Measurements from ENCODE around the gene RND3. TPM values are rescaled to one million over a fixed set of nuclear protein-coding genes. Genes with fewer than 3 reads are reported as not detected.

Gene RND3
- total RNA-seq, 4 donors from 2014 or later, result 35.5 to 66.8 (median 47.6) TPM

GRCh38 chr2:150484461-150485021 is 2.9 kb downstream of the RND3 start:
- peak overlapping the region; percentile 81 for H3K4me3 ChIP-seq (ENCODE audit: low read depth, poor library complexity, severe bottlenecking)
- peak in 1 of 2 donors; percentile 83 for DNase-seq (ENCODE audit: low spot score in 2 of 2)
- intact Hi-C loops (cut with DNase I; ENCODE audit: low total_unique reads), result loop anchor here (10.0 kb wide), 1 partner anchor 890 kb away; no protein-coding TSS in a partner anchor
- 16 to 23% methylated on average over 7 of the region's 7 CpGs for WGBS, 2 donors
- TF ChIP-seq CTCF (IDR thresholded peaks at IDR 0.05), result no peak
- TF ChIP-seq POLR2A (IDR thresholded peaks at IDR 0.05), result no peak

DNA sequence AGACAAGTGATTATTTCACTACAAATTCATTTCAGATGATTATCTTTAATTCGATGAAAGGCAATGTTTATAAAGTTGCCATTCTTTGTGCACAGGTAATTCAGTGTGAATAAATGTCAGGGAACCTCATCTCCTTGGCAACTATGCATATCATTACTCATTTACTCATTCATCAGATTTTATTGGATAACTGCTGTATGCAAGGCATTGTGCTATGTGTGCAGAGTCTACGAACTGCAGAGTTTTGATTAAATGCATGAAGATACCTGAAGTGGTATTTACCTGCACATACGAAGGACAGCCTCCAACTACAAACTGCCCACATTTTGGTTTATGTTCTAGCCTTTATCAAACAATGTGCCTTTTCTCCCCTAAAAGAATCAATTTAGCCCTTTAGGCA is 3.5 kb downstream of the RND3 start:
- intact Hi-C loops (cut with DNase I; ENCODE audit: low total_unique reads), result loop anchor here (10.0 kb wide), 1 partner anchor 889 kb away; no protein-coding TSS in a partner anchor
- H3K4me3 ChIP-seq (ENCODE audit: low read depth, poor library complexity, severe bottlenecking), result no peak overlapping the region
- WGBS, 2 donors, result 28 to 34% methylated on average over 3 of the region's 3 CpGs
- DNase-seq (ENCODE audit: low spot score in 2 of 2), result no peak
- TF ChIP-seq CTCF (IDR thresholded peaks at IDR 0.05) (no peak), POLR2A (IDR thresholded peaks at IDR 0.05) (no peak)

- H3K4me3 ChIP-seq (ENCODE audit: low read depth, poor library complexity, severe bottlenecking), result no peak overlapping the region
- DNase-seq (ENCODE audit: low spot score in 2 of 2), result no peak
- intact Hi-C loops (cut with DNase I; ENCODE audit: low total_unique reads), result loop anchor here (10.0 kb wide), 1 partner anchor 889 kb away; no protein-coding TSS in a partner anchor
- no peak for TF ChIP-seq CTCF (IDR thresholded peaks at IDR 0.05)
- 49 to 54% methylated on average over 1 of the region's 1 CpG for WGBS, 2 donors
These were observed 3.9 kb downstream of the RND3 start for GRCh38 chr2:150483532-150483931.

GRCh38 chr2:150482667-150483400 is 4.6 kb downstream of the RND3 start:
- H3K4me3 ChIP-seq (ENCODE audit: low read depth, poor library complexity, severe bottlenecking), result no peak overlapping the region
- TF ChIP-seq POLR2A (IDR thresholded peaks at IDR 0.05), result no peak
- no peak for DNase-seq (ENCODE audit: low spot score in 2 of 2)
- 41 to 49% methylated on average over 6 of the region's 6 CpGs for WGBS, 2 donors
- intact Hi-C loops (cut with DNase I; ENCODE audit: low total_unique reads), result loop anchor here (10.0 kb wide), 1 partner anchor 888 kb away; no protein-coding TSS in a partner anchor

DNA sequence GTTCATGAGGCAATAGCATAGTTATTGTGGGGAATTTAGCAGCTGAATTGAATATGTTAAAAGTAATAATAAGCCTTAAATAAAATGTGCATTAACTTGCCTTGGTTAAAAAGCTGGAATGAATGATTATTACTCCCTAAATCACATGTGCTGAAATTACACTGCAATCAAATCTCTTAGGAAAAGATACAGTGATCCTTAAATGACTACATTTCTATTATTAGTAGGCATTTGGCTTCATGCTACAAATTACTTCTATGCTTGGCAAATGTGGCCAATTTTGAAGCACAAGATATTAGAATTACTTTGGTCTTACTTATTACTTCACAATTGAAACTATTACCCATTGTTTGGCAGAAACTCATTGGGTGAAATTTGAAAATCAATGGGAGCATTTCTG is 5.4 kb downstream of the RND3 start:
- intact Hi-C loops (cut with DNase I; ENCODE audit: low total_unique reads), result loop anchor here (10.0 kb wide), 1 partner anchor 887 kb away; no protein-coding TSS in a partner anchor
- no peak overlapping the region for H3K4me3 ChIP-seq (ENCODE audit: low read depth, poor library complexity, severe bottlenecking)
- TF ChIP-seq CTCF (IDR thresholded peaks at IDR 0.05), result no peak
- TF ChIP-seq POLR2A (IDR thresholded peaks at IDR 0.05), result no peak
- DNase-seq (ENCODE audit: low spot score in 2 of 2), result no peak

GRCh38 chr2:150480971-150481830 is 6.3 kb downstream of the RND3 start:
- no peak for DNase-seq (ENCODE audit: low spot score in 2 of 2)
- TF ChIP-seq CTCF (IDR thresholded peaks at IDR 0.05), result no peak
- no peak for TF ChIP-seq POLR2A (IDR thresholded peaks at IDR 0.05)
- 80% methylated on average over 6 of the region's 6 CpGs for WGBS, 2 donors
- no peak overlapping the region for H3K4me3 ChIP-seq (ENCODE audit: low read depth, poor library complexity, severe bottlenecking)
- intact Hi-C loops (cut with DNase I; ENCODE audit: low total_unique reads), result loop anchor here (10.0 kb wide), 1 partner anchor 886 kb away; no protein-coding TSS in a partner anchor
